ENCODE results near the gene HDAC6. TPM values are rescaled to one million over a fixed set of nuclear protein-coding genes. Genes with fewer than 3 reads are reported as not detected.
"Not testable (repeated sequence)": the region's sequence is repeated elsewhere in the genome, so short reads cannot be mapped to it uniquely, and the experiment has no call there.

Gene HDAC6
- total RNA-seq, 1 donor from 2014 or later, result 47.1 TPM

DNA sequence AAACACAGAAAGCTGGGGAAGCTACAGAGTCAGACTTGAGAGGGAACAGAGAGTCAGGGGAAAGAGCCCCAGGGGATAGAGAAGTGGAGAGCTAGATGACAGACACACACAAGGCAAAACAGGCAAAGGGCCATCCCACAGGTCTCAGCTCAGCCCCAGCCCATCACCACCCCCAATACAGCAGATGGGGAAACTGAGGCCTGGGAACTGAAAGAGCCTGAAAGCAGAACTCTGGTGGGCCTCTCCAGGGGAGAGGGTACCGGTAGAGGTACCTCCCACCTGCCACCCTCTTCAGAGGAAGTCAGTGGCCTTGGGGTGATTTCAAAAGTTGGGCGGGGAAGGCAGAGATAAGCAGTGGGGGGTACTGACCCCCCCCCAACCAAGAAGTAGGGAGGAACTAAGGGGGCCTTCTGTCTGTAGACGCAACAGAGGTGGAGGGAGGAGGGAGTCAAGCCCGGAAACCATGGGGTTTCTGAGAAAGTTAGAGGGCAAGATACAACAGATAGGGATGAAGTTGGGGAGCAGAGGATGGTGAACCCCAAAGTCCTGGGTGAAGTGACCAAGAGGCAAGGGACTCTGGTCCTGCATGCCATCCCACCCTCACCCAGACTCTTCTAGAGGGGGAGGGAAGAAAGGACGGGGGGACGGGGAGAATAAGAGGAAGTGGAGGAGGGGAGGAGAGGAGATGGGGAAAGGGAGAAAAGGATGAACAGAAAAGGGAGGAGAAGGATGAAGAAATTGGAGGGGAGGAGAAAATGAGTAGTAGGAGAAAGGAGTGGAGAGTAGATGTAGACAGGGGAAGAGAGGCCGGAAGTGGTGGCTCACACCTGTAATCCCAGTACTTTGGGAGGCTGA is 12.3 kb upstream of the HDAC6 start:
- peak; percentile 51 for DNase-seq (ENCODE audit: low spot score)

DNA sequence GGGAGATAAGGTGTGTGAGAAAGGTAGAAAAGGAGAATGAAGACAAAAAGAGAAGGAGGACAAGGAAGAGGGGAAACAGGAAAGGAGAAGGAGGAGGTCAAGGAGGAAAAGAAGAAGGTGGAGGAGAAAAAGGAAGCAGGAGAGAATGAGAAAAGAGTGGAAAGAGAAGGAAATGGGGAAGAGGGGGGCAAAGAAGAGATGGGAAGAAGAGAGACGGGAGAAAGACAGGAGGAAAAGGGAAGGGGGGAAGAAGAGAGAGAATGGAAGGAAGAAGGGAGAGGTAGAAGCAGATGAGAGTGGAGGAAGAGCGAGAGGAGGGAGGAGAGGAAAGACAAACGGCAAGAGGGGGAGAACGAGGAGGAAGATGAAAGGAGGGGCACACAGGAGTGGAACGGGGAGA is 11.4 kb upstream of the HDAC6 start:
- DNase-seq (ENCODE audit: low spot score), result no peak

DNA sequence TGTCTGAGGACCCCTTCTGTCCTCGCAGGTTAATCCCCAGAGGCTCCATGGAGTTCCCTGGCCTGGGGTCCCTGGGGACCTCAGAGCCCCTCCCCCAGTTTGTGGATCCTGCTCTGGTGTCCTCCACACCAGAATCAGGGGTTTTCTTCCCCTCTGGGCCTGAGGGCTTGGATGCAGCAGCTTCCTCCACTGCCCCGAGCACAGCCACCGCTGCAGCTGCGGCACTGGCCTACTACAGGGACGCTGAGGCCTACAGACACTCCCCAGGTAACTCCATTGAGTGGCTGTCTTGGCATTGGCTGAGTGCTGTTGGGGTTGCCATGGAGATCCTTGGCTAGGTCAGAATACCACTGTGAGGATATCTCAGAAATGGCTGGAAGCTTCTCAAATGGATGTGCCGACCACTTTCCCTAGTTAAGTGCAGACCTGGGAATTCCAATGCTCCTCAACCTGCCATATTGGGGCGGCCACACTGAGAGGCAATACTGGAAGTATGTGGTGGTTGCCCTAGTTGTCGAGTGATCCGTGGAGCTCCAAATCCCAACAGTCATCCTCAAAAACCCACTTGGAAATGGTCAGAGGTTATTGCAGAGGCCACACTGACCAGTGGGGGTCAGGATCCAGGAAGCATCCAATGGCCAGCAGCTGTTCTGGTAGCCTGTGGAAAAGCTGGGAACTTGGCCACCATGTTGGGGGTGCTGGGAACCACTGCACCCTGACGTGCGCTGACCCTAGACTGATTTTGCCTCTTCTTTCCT is 10.6 kb upstream of the HDAC6 start:
- peak; percentile 67 for DNase-seq (ENCODE audit: low spot score)

DNA sequence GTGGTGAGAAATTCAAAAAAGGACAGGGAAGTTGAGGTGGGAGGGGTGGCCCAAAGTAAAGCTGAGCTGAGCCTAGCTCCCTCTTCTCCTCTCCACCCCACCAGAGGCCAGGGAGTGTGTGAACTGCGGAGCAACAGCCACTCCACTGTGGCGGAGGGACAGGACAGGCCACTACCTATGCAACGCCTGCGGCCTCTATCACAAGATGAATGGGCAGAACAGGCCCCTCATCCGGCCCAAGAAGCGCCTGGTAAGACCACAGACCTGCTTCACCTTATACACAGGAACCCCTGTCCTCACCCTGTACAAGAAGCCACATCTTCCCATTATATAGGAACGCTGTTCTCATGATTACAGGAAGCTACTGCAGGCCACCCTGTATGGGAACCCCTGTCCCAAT is 9.6 kb upstream of the HDAC6 start:
- peak; percentile 82 for DNase-seq (ENCODE audit: low spot score)

DNA sequence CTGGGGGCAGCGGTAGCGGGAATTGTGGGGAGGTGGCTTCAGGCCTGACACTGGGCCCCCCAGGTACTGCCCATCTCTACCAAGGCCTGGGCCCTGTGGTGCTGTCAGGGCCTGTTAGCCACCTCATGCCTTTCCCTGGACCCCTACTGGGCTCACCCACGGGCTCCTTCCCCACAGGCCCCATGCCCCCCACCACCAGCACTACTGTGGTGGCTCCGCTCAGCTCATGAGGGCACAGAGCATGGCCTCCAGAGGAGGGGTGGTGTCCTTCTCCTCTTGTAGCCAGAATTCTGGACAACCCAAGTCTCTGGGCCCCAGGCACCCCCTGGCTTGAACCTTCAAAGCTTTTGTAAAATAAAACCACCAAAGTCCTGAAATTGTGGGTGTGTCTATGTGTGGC is 7.9 kb upstream of the HDAC6 start:
- peak; percentile 75 for DNase-seq (ENCODE audit: low spot score)

GRCh38 chrX:48794340-48794910 is 7.4 kb upstream of the HDAC6 start:
- peak; percentile 74 for DNase-seq (ENCODE audit: low spot score)

GRCh38 chrX:48794911-48795515 is 6.9 kb upstream of the HDAC6 start:
- peak; percentile 69 for DNase-seq (ENCODE audit: low spot score)

DNA sequence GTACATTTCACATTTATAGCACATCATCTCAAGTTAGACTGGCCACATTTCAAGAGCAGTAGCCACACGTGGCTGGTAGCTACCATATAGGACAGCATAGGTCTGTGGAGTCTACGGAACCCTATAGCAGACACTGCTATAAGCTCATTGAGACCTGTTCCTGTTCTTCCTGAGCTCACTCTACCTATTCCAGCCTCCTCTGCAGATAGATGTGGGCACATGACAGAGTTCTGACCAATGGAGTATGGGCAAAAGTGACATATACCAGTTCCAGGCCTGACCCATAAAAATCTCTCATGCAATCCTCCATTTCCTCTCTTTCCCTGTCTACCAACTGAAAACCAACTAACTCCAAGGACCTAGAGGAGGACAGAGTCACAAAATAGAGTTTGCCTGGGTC is 3.5 kb upstream of the HDAC6 start:
- DNase-seq (ENCODE audit: low spot score), result no peak

- peak; percentile 41 for DNase-seq (ENCODE audit: low spot score)
Observed at GRCh38 chrX:48800574-48801279, 1.1 kb upstream of the HDAC6 start.

DNA sequence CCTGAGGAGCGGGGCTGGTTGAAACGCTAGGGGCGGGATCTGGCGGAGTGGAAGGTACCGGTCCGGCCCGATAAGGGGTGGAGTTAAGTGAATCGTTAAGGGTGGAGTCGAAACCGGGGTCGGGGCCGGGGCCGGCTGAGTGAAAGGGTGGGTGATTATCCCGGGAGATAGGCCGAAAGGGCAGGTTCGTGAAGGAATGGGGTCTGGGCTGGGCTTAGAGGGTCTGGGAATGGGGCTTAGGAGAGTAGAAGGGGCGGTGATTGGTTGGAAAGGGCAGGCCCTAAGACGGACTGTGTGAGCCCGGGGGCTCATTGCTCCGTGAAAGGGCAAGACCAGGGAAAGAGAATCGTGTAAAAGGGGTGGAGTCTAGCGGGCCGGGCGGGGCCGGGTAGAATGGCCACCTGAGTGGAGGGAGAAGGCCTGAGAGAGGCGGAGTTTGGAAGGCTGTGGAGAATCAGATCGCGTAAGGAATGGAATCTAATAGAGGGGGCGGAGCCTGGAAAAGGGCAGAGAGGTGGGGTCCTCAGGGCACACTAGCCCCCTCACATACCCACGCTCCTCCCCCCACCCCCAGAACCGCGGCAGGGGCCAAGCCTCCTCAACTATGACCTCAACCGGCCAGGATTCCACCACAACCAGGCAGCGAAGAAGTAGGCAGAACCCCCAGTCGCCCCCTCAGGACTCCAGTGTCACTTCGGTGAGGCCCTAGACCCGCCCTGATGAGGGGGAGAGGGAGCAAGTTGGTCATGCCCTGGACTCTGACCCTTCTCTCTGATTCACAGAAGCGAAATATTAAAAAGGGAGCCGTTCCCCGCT is 430 bp downstream of the HDAC6 start:
- peak; percentile 94 for DNase-seq (ENCODE audit: low spot score)

- DNase-seq (ENCODE audit: low spot score), result peak; percentile 53
Observed at GRCh38 chrX:48802905-48803200, 986 bp downstream of the HDAC6 start.

DNA sequence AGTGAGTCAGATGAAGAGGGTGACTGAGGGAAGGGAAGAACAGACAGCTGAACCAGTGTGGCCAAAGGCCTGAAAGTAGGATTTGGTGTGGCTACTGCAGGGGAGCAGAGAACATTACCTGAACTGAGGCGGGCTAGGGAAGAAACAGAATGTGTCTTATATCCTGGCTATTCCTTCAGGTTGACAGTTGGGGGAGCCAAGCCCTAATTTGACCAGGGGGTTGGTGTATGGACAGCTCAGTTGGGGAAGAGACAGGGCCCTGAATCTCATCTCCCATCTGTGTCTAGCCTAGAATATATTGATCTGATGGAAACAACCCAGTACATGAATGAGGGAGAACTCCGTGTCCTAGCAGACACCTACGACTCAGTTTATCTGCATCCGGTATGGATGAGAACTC is 4.2 kb downstream of the HDAC6 start:
- no peak for DNase-seq (ENCODE audit: low spot score)

DNA sequence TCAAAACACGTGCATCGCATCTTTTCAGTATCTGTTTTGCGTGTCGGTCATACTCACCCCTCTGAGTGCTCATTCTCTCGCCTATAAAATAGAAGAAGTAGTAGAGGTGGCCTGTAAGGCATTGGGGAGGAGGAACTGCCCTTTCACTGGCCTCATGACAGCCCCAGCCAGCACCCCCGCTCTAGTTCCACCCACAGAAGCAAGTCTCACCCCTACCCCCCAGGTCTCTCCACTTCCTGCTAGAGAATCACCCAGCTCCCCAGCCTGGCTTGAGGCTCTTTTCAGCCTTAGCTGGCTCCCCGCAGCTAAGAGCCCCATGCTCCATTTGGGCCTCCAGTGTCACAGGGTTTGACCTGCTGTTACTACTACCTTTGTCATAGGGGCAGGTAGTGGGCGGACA is 11.8 kb downstream of the HDAC6 start:
- DNase-seq (ENCODE audit: low spot score), result no peak

DNA sequence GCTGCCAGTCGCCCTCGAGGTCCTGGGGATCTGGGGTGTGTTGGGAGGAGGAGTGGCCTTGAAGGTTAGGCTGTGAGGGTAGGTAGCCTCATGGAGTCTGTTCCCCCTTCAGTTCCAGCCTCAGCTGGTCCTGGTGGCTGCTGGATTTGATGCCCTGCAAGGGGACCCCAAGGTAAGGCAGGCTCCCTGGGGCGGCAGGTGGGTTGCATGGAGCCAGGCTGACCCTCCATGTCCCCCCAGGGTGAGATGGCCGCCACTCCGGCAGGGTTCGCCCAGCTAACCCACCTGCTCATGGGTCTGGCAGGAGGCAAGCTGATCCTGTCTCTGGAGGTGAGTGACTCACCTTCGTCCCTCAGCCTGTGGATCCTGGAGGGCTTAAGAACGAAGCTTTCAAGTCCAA is 12.9 kb downstream of the HDAC6 start:
- no peak for DNase-seq (ENCODE audit: low spot score)

GRCh38 chrX:48815266-48815665 is 13.4 kb downstream of the HDAC6 start:
- no peak for DNase-seq (ENCODE audit: low spot score)

GRCh38 chrX:48816014-48816810 is 14.3 kb downstream of the HDAC6 start:
- DNase-seq (ENCODE audit: low spot score), result no peak

DNA sequence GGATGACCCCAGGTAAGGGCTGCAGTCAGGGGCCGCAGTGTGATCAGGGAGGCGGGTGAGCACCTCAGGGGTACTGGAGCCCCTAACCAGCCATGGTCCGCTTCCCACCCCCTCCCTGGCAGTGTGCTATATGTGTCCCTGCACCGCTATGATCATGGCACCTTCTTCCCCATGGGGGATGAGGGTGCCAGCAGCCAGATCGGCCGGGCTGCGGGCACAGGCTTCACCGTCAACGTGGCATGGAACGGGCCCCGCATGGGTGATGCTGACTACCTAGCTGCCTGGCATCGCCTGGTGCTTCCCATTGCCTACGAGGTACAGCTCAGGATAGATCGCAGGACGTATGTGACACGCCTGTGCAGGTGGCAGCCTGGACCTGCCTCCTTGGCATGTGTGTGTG is 16.2 kb downstream of the HDAC6 start:
- DNase-seq (ENCODE audit: low spot score), result no peak

DNA sequence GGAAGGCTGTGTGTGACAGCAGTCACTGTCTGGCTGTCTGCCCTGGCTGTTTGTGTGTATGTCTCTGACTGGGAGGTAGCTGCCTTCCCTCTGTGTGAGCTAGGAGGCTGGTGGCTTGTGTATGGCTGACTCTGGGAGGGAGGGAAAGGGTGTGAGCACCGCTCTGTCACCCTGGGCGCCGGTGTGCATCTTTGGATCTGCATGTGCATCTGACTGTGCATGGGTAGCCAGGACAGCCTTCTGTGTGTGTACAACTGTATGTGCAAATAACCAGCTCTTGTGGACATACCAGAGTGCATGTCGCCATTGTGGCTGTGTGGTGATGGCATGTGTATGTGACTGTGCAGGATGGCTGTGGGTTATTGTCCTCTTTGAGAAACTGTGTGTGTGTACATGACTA is 17.0 kb downstream of the HDAC6 start:
- DNase-seq (ENCODE audit: low spot score), result no peak

DNA sequence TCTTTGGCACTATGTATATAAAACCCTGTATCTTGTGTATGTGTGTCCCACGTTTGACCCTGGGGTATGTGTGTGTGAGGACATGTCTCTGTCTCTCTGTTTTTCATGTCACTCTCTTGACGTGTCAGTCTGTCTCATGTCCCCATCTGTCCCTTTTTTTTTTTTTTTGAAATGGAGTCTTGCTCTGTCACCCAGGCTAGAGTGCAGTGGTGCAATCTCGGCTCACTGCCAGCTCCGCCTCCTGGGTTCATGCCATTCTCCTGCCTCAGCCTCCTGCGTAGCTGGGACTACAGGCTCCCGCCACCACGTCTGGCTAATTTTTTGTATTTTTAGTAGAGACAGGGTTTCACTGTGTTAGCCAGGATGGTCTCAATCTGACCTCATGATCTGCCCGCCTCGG is 17.5 kb downstream of the HDAC6 start:
- DNase-seq (ENCODE audit: low spot score), result not testable (repeated sequence)

- no peak for DNase-seq (ENCODE audit: low spot score)
Observed at GRCh38 chrX:48823053-48823452, 21.2 kb downstream of the HDAC6 start.
